ENCODE data around the gene ZMAT5.

The ZMAT5 gene

DNA sequence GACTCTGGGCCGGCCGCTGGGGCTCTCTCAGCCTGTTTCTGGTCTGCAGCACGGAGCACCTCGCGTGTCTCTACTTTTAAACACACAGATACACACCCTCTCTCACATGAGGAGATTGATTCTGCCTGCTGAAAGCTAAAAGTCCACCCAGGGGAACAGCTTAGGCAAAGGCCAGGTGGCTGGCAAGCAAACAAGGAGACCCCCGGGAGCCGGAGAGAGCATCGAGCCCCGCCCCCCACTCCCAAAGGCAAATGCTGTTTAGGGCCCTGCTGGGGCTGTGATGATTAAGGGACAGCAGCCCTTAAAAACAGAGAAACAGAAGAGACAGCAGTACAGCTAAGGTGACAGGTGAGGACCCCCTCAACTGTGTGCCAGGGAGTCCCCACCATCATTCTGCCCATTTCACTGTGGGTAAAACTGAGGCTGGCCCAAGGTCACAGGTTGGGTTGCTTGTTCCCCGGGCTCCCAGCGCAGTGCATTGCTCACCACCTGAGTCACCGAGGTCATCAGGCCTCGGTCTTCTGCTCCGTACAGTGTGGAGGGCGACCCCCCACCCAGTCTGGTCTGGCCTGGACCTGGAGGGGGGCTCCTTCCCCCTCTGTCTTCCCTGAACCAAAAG, 40.2 kb downstream of the ZMAT5 start:
- no peak for DNase-seq

- DNase-seq = no peak
Observed at GRCh38 chr22:29726106-29726505, 40.7 kb downstream of the ZMAT5 start.

DNA sequence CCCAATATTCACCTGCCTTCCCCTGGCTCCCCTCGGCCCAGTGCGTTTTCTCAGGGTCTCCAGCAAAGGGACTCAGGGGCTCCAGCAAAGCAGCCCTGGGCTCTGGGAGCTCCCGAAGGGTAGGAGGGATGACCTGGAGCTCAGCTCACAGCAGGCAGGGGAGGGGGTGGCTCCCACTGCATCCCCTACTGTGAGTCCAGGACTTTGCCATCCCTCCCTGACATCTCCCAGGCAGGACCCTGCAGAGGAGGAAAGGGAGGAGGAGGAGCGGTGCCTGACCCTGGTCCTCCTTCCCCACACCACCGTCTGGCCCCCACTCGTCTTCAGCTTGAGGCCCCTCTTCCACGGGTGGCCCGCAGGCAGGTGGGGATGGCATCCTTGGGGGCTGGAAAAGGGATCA, 42.0 kb downstream of the ZMAT5 start:
- no peak for DNase-seq

- no peak for DNase-seq
Observed at GRCh38 chr22:29723766-29724165, 43.0 kb downstream of the ZMAT5 start.

GRCh38 chr22:29722587-29722986, 44.2 kb downstream of the ZMAT5 start:
- DNase-seq = no peak

GRCh38 chr22:29722151-29722550, 44.7 kb downstream of the ZMAT5 start:
- no peak for DNase-seq

GRCh38 chr22:29720811-29721323, 45.9 kb downstream of the ZMAT5 start:
- no peak for DNase-seq

DNA sequence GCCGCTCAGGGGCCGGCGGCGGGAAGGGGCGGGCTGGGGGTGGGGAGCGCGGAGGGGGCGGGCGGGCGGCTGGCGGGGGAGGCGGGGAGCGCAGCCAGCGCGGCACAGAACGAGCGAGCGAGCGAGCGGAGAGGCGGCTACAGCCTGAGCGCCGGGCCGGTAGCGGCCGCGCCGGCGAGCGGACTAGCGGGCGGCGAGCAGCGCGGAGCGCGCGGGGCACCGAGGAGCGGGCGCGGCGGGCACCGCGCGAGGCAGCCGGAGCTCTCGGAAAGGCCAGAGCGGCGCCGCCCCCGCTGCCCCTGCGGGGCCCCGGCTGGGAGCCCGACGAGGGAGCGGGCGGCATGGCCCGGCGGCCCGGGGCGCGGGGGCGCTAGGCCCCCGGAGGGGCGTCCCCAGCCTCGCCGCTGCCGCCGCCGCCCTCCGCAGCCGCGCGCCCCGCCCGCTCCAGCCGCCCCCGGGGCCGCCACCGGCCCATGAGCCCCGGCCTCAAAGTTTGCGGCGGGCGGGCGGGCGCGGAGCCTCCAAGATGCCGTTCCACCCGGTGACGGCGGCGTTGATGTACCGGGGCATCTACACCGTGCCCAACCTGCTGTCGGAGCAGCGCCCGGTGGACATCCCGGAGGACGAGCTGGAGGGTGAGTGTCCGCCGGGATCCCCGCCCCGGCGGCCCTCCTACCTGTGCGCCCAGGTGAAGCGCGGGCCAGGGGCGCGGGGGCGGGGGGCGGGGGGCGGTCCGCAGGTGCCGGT, 46.7 kb downstream of the ZMAT5 start, which contains the start of gene CABP7:
Gene CABP7, plus strand, starts transcription at position 105 of the 747 bp plus-strand sequence. Its CDS starts 422 bp downstream, at position 527.
- no peak for DNase-seq

GRCh38 chr22:29718949-29719898, 47.6 kb downstream of the ZMAT5 start:
- no peak for DNase-seq

DNA sequence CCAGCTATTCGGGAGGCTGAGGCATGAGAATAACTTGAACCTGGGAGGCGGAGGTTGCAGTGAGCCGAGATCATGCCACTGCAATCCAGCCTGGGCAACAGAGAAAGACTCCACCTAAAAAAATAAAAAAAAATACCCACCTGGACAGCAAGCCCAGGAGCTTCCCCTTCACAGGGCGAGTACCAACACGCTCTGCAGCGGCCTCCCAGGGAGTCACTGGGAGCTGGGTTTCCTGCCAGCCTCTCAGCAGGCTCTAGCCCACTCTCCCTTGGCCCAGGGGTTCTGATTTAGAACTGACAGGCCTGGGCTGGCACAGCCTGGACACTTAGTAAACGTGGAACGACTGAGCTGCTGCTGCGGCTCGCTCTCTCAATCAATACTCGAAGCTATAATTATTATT, 49.0 kb downstream of the ZMAT5 start:
- no peak for DNase-seq

DNA sequence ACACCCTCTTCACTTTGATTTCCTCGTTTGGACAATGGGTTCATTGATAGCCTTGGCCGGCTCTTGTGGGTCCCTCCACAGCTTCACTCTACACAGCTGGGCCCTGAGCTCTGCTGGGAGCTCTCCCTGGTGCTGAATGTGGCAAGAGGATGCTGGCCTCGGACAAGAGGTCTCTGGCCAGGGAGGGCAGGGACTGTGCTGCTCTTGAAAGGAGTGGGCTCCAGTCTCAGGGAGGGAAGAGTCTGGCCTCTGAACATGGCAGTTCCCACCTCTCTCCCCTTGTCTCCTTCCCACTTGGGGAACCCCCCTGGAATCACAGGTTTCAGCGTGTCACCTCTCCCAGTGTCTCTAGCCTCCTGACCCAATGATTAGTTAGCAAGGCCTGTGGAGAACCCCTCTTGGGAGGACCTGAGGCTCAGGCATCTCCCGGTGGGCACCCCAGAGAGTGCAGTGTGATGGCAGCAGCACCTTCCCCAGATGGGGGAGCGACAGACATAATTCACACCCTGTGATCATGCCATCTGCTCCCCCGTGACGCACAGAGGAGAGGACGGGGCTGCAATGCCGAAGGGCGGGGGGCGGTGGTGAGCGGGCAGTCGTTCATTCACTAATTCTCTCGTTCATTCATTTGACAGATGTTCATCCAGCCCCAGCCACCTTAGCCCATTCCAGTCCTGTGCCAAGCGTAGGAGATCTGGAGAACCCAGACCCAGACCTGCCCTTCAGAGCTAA, 49.8 kb downstream of the ZMAT5 start:
- peak in 1 of 2 donors; percentile 14 for DNase-seq

DNA sequence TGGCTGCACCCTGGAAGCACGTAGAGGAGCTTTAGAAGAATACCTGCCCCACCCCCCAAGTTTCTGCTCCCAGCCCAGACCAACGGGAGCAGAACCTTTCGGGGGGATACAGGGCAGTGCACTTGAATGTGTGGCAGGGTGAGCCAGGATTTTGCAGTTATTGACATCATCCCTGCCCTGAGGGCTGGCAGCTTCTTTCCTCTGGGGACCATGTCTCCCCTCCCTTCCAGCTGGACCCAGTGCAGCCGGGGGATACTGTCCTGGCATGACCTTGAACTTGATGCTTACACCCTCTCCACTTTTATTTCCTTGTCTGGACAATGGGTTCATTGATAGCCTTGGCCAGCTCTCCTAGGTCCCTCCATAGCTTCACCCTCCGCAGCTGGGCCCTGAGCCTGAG, 51.1 kb downstream of the ZMAT5 start:
- DNase-seq = no peak

DNA sequence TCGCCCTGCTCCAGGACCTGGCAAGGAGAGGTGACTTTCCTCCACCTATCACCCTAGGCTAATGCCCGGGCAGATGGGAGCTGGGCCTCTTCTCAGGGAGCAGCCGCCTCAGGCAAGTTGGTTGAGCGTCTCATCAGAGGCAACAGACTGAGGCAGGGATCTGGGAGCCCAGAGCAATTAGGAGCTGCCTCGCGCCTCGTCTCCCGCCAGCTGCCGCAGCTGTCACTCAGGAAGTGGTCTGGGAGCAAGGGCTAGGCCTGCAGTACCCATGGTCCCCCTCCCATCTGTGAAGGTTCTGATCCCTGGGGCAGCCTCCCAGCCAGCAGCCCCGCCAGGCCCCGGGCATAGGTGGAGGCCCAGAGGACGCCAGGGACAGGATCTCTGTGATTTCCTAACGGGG, 51.6 kb downstream of the ZMAT5 start:
- no peak for DNase-seq

DNA sequence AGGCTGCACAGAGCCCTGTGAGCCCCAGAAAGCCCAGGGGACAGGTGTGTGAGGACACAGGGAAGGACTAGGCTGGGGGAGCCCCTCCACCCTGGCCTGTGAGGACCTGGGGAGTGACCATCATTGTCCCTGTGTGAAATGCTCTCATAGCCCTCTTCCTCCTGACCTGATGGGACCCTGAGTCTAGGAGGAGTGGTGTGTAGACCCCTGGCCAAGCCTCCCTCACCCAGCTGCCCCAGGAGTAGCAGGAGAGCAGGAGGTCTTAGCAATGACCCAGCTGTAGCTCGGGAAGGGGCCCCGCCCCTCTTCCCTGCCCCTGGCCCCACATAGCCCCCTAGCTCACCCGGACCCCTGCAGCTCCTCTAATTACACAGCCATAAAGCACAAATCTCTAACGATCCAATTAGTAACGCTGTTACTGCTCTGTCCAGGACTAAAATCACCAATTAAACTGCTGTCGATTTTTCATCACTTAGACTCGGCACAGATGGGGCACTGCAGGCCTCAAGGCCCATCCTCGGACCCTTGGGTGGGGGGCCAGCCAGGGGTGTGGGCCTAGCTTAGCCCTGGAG, 53.6 kb downstream of the ZMAT5 start:
- no peak for DNase-seq

GRCh38 chr22:29712119-29712518, 54.7 kb downstream of the ZMAT5 start:
- no peak for DNase-seq

DNA sequence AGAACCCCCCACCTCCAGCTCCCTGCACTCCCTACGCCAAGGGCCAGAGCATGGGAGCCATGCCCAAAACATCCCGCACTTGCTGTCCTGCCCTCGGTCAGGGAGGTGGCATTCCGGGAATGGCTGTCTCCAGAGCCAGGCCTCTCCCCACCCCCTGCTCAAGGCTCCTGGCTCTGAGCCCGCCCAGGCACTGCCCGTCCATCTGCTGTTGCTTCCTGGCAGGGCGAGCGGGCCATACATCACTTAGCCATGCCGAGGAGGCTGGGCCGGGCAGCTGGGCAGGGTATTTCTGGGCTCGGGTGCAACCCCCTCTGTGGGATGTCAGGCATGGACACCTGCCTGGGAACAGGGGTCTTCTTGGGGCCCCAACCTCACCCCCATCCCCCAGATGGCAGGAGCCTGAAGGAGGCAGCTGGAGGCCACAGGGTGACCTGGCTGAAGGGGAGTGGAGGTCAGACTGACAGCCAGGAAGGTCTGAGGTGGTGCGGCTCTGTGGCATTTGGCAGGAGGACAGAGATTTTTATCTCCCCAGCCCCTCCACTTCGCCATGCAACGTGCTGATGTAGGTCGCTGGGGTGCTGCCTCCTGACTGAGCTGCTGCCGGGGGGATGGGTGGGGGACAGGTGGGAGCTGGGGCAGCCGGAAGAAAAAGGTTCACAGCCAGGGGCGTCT, 55.7 kb downstream of the ZMAT5 start:
- no peak for DNase-seq

DNA sequence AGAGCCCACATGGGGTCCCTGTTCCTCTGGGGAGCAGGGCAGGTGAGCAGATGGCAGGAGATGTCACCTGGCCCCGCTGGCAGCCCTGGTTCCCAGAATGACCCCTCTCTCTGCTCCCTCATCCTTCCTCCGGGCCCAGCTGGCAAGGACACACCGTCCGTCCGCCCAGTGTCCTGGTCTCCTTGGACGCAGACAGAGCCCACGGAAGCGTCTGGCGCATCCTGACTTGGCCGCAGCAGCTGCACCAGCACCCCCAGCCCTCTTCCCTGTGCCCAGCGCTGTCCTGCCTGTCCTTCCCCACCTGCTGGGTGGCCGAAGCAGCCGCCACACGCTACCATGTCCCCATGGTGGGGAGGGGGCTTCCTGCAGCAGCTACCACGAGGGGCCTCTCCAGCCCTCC, 56.6 kb downstream of the ZMAT5 start:
- no peak for DNase-seq

- DNase-seq = no peak
Observed at GRCh38 chr22:29707471-29707870, 59.3 kb downstream of the ZMAT5 start.

DNA sequence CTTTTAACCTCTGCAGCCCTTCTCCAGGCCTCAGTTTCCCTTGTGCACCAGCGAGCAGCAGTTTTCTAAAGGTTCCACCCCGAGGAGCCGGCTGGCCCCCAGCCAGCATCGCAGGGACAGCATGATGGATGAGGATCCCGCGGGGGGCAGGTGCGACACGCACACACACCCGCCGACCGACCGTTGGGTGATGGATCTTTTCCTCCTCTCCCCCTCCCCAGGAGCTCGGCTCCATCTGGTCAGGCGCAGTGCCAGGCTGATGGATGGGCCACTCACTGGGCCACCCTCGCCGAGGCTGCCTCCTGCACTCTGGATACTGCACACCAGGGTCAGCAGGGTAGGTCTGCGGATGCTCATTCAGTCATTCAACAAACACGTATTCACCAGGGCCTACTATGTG, 59.8 kb downstream of the ZMAT5 start:
- DNase-seq = no peak

- no peak for DNase-seq
Observed at GRCh38 chr22:29706486-29706885, 60.3 kb downstream of the ZMAT5 start.

- DNase-seq = no peak
Observed at GRCh38 chr22:29705651-29706050, 61.2 kb downstream of the ZMAT5 start.
